CD4-positive, alpha-beta T cell (primary cell): ENCODE results near the gene MRPL1. TPM values are rescaled to one million over a fixed set of nuclear protein-coding genes. Genes with fewer than 3 reads are reported as not detected.

ENCODE experiments used
- ATAC-seq: fragments of 200-7000 bp; cut with Tn5 transposase; one replicate; pipeline ENCODE4 v1.10.0; 2022; ENCODE audit warnings: mild to moderate bottlenecking; ENCODE audit not compliant: poor library complexity
- CTCF ChIA-PET: fragments of 350-600 bp; sonication (Branson Sonifier 250); formaldehyde crosslinking; loops from one replicate; lab custom pipeline; 2021; ENCODE audit warnings: antibody characterized with exemption, inconsistent platforms; lab: Charles Lee
- POLR2A ChIA-PET: fragments of 350-600 bp; sonication (Branson Sonifier 250); formaldehyde crosslinking; loops from one replicate; lab custom pipeline; 2021; ENCODE audit warnings: antibody characterized with exemption, inconsistent platforms; lab: Charles Lee
- DNase-seq, 14 experiments: peaks; one replicate each; pipeline ENCODE4 v3.0.0-alpha.2; 2013 to 2020; ENCODE audit warnings: mixed read lengths in 2 of 14
- H3K27ac ChIP-seq, 2 donors: one replicate each; pipeline versions ENCODE4 v1.5.1 to v1.7.0; 2013; ENCODE audit warnings: low read length in 2 of 2, low read depth in 1 of 2, mild to moderate bottlenecking in 1 of 2
- H3K27me3 ChIP-seq, 2 experiments: 1 replicate in 1 of 2; 2 replicates in 1 of 2; pipeline versions ENCODE4 v1.6.1 to v1.7.0; 2013; ENCODE audit warnings: low read length in 2 of 2, control low read depth in 1 of 2, mild to moderate bottlenecking in 1 of 2, moderate library complexity in 1 of 2; ENCODE audit not compliant: insufficient read depth in 2 of 2, control insufficient read depth in 1 of 2
- H3K36me3 ChIP-seq: one replicate; pipeline ENCODE4 v1.6.1; 2013; ENCODE audit warnings: low read length, control low read depth; ENCODE audit not compliant: insufficient read depth
- H3K4me1 ChIP-seq: one replicate; pipeline ENCODE4 v1.6.1; 2013; ENCODE audit warnings: low read length, control low read depth; ENCODE audit not compliant: insufficient read depth
- H3K4me3 ChIP-seq: one replicate; pipeline ENCODE4 v1.5.1; 2013; ENCODE audit warnings: mild to moderate bottlenecking, low read length, moderate library complexity
- H3K9me3 ChIP-seq, 2 experiments: 1 replicate in 1 of 2; 2 replicates in 1 of 2; pipeline versions ENCODE4 v1.6.1 to v1.7.0; 2013; ENCODE audit warnings: low read length in 2 of 2, mild to moderate bottlenecking in 2 of 2, control low read depth in 1 of 2, moderate library complexity in 1 of 2; ENCODE audit not compliant: control insufficient read depth in 1 of 2, insufficient read depth in 1 of 2
- H3K27ac Mint-ChIP-seq: one replicate; pipeline ENCODE4 v1.8.0; 2020; ENCODE audit warnings: mixed read lengths
- H3K27me3 Mint-ChIP-seq: one replicate; pipeline ENCODE4 v1.8.0; 2021; ENCODE audit warnings: mixed read lengths
- H3K36me3 Mint-ChIP-seq: one replicate; pipeline ENCODE4 v1.8.0; 2021; ENCODE audit warnings: low read depth, mixed read lengths
- H3K4me1 Mint-ChIP-seq: one replicate; pipeline ENCODE4 v1.8.0; 2021; ENCODE audit warnings: low read depth, mixed read lengths
- H3K4me3 Mint-ChIP-seq: one replicate; pipeline ENCODE4 v1.8.0; 2020; ENCODE audit warnings: mild to moderate bottlenecking, mixed read lengths
- H3K9me3 Mint-ChIP-seq: one replicate; pipeline ENCODE4 v1.8.0; 2020; ENCODE audit warnings: mixed read lengths
- intact Hi-C, 2 experiments: fragments of 100-400 bp; cut with DNase I in 1 of 2; cut with micrococcal nuclease in 1 of 2; formaldehyde crosslinking; loops; one replicate each; pipeline versions ENCODE4 v1.15.1 to v1.9.0; 2023 to 2025; cut with DNase I, micrococcal nuclease
- total RNA-seq, 174 experiments: library from RNA in 2 of 174; stranded (reverse) in 2 of 174; gene quantifications; one replicate each; pipeline ENCODE4 v1.2.3 and lab custom pipeline; 2021 to 2026
- TF ChIP-seq, protein P1 (sequence below): fragments of 200-600 bp; IDR thresholded peaks from one replicate; pipeline ENCODE4 v1.8.0; 2022; ENCODE audit warnings: antibody characterized with exemption, mild to moderate bottlenecking

Gene MRPL1
- total RNA-seq, 2 experiments from 2014 or later = 14.8 to 17.5 TPM

DNA sequence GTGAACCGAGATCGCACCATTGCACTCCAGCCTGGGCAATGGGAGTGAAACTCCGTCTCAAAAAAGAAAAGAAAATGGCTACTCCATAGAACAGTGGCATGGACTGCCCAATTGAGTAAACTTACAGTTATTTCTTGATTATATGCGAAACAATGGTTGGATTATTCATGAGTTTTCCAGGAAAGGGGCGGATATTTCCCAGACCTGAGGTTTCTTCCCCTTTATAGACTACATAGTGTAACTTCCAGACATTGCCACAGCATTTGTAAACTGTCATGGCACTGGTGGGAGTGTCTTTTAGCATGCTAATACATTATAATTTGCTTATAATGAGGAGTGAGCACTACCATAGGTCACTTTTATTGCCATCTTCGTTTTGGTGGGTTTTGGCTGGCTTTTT is 14.1 kb upstream of the MRPL1 start:
- no peak overlapping the region for H3K4me3 Mint-ChIP-seq
- TF ChIP-seq, protein P1, sequence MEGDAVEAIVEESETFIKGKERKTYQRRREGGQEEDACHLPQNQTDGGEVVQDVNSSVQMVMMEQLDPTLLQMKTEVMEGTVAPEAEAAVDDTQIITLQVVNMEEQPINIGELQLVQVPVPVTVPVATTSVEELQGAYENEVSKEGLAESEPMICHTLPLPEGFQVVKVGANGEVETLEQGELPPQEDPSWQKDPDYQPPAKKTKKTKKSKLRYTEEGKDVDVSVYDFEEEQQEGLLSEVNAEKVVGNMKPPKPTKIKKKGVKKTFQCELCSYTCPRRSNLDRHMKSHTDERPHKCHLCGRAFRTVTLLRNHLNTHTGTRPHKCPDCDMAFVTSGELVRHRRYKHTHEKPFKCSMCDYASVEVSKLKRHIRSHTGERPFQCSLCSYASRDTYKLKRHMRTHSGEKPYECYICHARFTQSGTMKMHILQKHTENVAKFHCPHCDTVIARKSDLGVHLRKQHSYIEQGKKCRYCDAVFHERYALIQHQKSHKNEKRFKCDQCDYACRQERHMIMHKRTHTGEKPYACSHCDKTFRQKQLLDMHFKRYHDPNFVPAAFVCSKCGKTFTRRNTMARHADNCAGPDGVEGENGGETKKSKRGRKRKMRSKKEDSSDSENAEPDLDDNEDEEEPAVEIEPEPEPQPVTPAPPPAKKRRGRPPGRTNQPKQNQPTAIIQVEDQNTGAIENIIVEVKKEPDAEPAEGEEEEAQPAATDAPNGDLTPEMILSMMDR = no peak
- POLR2A ChIA-PET = interaction anchor here (17.1 kb wide), 1 partner anchor 28 kb away, joined by 1450 read pairs; the partner anchor contains the start of gene CNOT6L
- no peak for ATAC-seq
- intact Hi-C loops = loop anchor here in 1 of 2 experiments (2.0 kb wide), 1 partner anchor 22 kb away; no protein-coding TSS in a partner anchor
- H3K9me3 Mint-ChIP-seq = no peaks in the 10 kb centered on the region
- peaks cover 35% of the 10 kb centered on the region for H3K4me1 Mint-ChIP-seq
- Histone ChIP-seq H3K36me3 (no peaks in the 10 kb centered on the region), H3K27me3 (no peaks in the 10 kb centered on the region), H3K4me3 (no peak overlapping the region), H3K4me1 (peaks cover 10% of the 10 kb centered on the region), H3K27ac (no peak overlapping the region), H3K9me3 (no peaks in the 10 kb centered on the region)
- CTCF ChIA-PET = no interaction called here
- H3K27ac Mint-ChIP-seq = no peak overlapping the region
- no peak for DNase-seq
- no peaks in the 10 kb centered on the region for H3K36me3 Mint-ChIP-seq
- H3K27me3 Mint-ChIP-seq = no peaks in the 10 kb centered on the region

DNA sequence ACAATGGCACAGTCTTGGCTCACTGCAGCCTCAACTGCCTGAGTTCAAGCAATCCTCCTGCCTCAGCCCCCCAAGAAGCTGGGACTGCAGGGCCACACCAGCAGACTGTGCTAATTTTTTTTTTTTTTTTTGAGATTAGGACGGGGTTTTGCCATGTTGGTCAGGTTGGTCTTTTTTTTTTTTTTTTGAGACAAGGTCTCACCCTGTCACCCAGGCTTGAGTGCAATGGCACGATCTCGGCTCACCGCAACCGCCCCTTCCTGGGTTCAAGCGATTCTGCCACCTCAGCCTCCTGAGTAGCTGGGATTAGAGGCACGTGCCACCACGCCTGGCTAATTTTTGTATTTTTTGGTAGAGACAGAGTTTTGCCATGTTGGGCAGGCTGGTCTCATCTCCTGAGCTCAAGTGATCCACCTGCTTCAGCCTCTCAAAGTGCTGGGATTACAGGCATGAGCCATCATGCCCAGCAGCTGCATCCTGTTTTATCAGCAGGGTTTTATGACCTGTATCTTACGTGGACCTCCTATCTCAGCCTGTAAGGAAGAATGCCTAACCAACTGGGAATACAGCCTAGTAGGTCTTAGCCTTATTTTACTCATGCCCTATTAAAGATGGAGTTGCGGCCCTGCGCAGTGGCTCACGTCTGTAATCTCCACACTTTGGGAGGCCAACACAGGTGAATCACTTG is 13.2 kb upstream of the MRPL1 start:
- H3K4me1 Mint-ChIP-seq = peaks cover 37% of the 10 kb centered on the region
- no peaks in the 10 kb centered on the region for H3K36me3 ChIP-seq
- H3K4me3 Mint-ChIP-seq = no peak overlapping the region
- H3K4me1 ChIP-seq = peaks cover 18% of the 10 kb centered on the region
- H3K9me3 ChIP-seq = no peaks in the 10 kb centered on the region
- TF ChIP-seq, protein P1 = no peak
- CTCF ChIA-PET = no interaction called here
- H3K4me3 ChIP-seq = no peak overlapping the region
- POLR2A ChIA-PET = interaction anchor here (6.1 to 17.1 kb wide), 2 partner anchors 13 to 29 kb away, joined by 177 to 1450 read pairs; partner anchors contain the start of genes CNOT6L and MRPL1
- no peak overlapping the region for H3K27ac ChIP-seq
- H3K27ac Mint-ChIP-seq = no peak overlapping the region
- ATAC-seq (no peak), DNase-seq (no peak)
- intact Hi-C loops = loop anchor here in 1 of 2 experiments (1.0 to 2.0 kb wide), 2 partner anchors 23 to 32 kb away; no protein-coding TSS in a partner anchor
- H3K9me3 Mint-ChIP-seq = no peaks in the 10 kb centered on the region
- H3K27me3 ChIP-seq = no peaks in the 10 kb centered on the region
- H3K27me3 Mint-ChIP-seq = no peaks in the 10 kb centered on the region
- H3K36me3 Mint-ChIP-seq = no peaks in the 10 kb centered on the region

DNA sequence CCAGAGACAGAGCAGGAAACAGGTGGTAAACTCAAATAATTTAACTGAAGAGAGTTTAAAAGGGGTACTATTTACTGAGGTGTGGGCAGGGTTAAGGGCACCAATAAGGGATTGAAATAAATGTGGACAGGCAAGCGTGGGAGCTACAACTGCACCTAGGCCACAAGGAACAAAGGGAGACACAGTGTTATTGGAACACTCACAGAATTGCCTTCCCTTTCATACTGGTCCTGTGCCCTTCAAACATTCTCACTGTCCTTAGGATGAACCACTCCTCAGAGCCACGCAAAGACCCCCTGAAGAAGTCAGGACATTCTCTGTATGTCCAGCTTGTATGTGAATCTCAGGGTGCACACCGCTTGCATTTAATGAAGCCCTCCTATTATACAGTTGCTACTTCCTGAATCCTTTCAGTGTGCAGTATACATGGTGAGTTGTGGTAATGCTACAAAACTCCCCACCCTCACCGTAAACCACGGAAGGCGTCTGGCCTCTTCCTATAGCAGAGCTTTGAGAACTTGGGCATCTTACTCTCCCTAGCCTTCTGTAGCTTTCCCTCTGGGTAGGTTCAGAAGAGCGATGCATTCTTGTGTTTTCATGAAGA is 9.6 kb upstream of the MRPL1 start:
- Mint-ChIP-seq H3K27ac (peak overlapping the region; percentile 95), H3K27me3 (no peaks in the 10 kb centered on the region), H3K4me1 (peaks cover 53% of the 10 kb centered on the region), H3K4me3 (peak overlapping the region; percentile 74), H3K9me3 (no peaks in the 10 kb centered on the region), H3K36me3 (no peaks in the 10 kb centered on the region)
- intact Hi-C loops = no loop called here
- CTCF ChIA-PET = interaction anchor here (0.9 to 1.4 kb wide), 5 partner anchors 9 to 33 kb away, joined by 3 to 16 read pairs (median 3); no protein-coding TSS in a partner anchor
- DNase-seq = peak; percentile 42 to 92 (median 56)
- TF ChIP-seq, protein P1 = no peak
- peaks cover 40% of the 10 kb centered on the region for H3K4me1 ChIP-seq
- peak overlapping the region; percentile 58 to 94 for H3K27ac ChIP-seq
- peak overlapping the region; percentile 31 for H3K4me3 ChIP-seq
- no peaks in the 10 kb centered on the region for H3K9me3 ChIP-seq
- POLR2A ChIA-PET = interaction anchor here (0.9 to 17.1 kb wide), 10 partner anchors 9 to 71 kb away, joined by 3 to 1450 read pairs (median 4); partner anchors contain the start of genes CNOT6L and MRPL1
- H3K27me3 ChIP-seq = no peaks in the 10 kb centered on the region
- H3K36me3 ChIP-seq = no peaks in the 10 kb centered on the region
- peak; percentile 83 for ATAC-seq
